SH-SY5Y (cell line): ENCODE measurements around the gene DGKG.

Source experiments
- GATA2 ChIP-seq: IDR thresholded peaks from 2 replicates; pipeline ENCODE4 v1.6.1; 2011; ENCODE audit warnings: mild to moderate bottlenecking, low read depth, low read length
- GATA3 ChIP-seq: IDR thresholded peaks from 2 replicates; pipeline ENCODE4 v1.6.1; 2011; ENCODE audit warnings: low read depth, mild to moderate bottlenecking, low read length, moderate library complexity

Gene DGKG

GRCh38 chr3:186316666-186317260 is 45.3 kb downstream of the DGKG start:
- no peak for TF ChIP-seq GATA3
- no peak for TF ChIP-seq GATA2

GRCh38 chr3:186315581-186316354 is 46.3 kb downstream of the DGKG start:
- TF ChIP-seq GATA2 (no peak), GATA3 (no peak)

- TF ChIP-seq GATA2 (no peak), GATA3 (no peak)
These were observed 47.1 kb downstream of the DGKG start for GRCh38 chr3:186314896-186315295.

- TF ChIP-seq GATA2: no peak
- TF ChIP-seq GATA3: no peak
These were observed 50.6 kb downstream of the DGKG start for GRCh38 chr3:186311441-186311840.

- TF ChIP-seq GATA3 (peak; percentile 60), GATA2 (peak; percentile 51; the same call in 1 of the 2 replicates)
These were observed 53.5 kb downstream of the DGKG start for GRCh38 chr3:186308549-186308948.

- TF ChIP-seq GATA3 (no peak), GATA2 (no peak)
These were observed 54.3 kb downstream of the DGKG start for GRCh38 chr3:186307594-186308221.

GRCh38 chr3:186305286-186305685 is 56.7 kb downstream of the DGKG start:
- TF ChIP-seq GATA3 (no peak), GATA2 (no peak)

- TF ChIP-seq GATA3 (no peak), GATA2 (no peak)
These were observed 58.1 kb downstream of the DGKG start for GRCh38 chr3:186303965-186304364.

- TF ChIP-seq GATA3 (no peak), GATA2 (no peak)
These were observed 62.7 kb downstream of the DGKG start for GRCh38 chr3:186299327-186299726.

- TF ChIP-seq GATA2 (no peak), GATA3 (no peak)
These were observed 63.2 kb downstream of the DGKG start for GRCh38 chr3:186298876-186299275.

- TF ChIP-seq GATA3 (no peak), GATA2 (no peak)
These were observed 71.2 kb downstream of the DGKG start for GRCh38 chr3:186290796-186291195.

GRCh38 chr3:186287711-186288110 is 74.3 kb downstream of the DGKG start:
- TF ChIP-seq GATA2 (no peak), GATA3 (no peak)

GRCh38 chr3:186286114-186286513 is 75.9 kb downstream of the DGKG start:
- no peak for TF ChIP-seq GATA3
- TF ChIP-seq GATA2: no peak

GRCh38 chr3:186284661-186285060 is 77.4 kb downstream of the DGKG start:
- TF ChIP-seq GATA3: no peak
- no peak for TF ChIP-seq GATA2

- no peak for TF ChIP-seq GATA3
- TF ChIP-seq GATA2: no peak
These were observed 77.7 kb downstream of the DGKG start for GRCh38 chr3:186284349-186284652.

- TF ChIP-seq GATA3 (no peak), GATA2 (no peak)
These were observed 78.2 kb downstream of the DGKG start for GRCh38 chr3:186283651-186284348.

GRCh38 chr3:186283096-186283495 is 78.9 kb downstream of the DGKG start:
- TF ChIP-seq GATA2: no peak
- no peak for TF ChIP-seq GATA3
